ENCODE data around the gene ALDH1A2. TPM values are rescaled to one million over a fixed set of nuclear protein-coding genes. Genes with fewer than 3 reads are reported as not detected.

ALDH1A2 gene
- total RNA-seq, 4 donors from 2014 or later = 8.0 to 24.3 (median 13.9) TPM

DNA sequence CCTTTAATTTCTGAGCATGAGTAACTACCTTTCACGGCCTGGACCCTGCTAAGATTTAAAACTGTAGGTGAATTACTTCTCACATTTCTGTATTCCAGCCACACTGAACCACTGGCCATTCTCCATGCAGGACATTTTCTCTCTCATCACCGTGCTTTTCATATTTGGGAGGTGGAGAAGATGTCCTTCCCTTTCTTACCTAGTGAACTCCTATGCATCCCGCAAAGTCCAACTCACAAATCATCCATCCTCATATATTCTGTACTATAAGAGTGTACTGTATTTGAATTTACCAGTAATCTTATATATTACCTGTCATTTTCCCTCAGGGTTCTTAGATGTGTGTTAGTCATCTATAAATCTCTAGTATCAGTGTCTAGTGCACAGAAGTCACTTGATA lies 139.9 kb downstream of the ALDH1A2 start:
- Histone ChIP-seq H3K36me3 (no peaks in the 10 kb centered on the region), H3K27me3 (no peaks in the 10 kb centered on the region), H3K27ac (no peak overlapping the region), H3K9me3 (no peaks in the 10 kb centered on the region), H3K4me3 (no peak overlapping the region), H3K4me1 (peaks cover 0 to 15% (median 5%) of the 10 kb centered on the region in 4 donors)
- TF ChIP-seq, protein P1, sequence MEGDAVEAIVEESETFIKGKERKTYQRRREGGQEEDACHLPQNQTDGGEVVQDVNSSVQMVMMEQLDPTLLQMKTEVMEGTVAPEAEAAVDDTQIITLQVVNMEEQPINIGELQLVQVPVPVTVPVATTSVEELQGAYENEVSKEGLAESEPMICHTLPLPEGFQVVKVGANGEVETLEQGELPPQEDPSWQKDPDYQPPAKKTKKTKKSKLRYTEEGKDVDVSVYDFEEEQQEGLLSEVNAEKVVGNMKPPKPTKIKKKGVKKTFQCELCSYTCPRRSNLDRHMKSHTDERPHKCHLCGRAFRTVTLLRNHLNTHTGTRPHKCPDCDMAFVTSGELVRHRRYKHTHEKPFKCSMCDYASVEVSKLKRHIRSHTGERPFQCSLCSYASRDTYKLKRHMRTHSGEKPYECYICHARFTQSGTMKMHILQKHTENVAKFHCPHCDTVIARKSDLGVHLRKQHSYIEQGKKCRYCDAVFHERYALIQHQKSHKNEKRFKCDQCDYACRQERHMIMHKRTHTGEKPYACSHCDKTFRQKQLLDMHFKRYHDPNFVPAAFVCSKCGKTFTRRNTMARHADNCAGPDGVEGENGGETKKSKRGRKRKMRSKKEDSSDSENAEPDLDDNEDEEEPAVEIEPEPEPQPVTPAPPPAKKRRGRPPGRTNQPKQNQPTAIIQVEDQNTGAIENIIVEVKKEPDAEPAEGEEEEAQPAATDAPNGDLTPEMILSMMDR (IDR thresholded peaks at IDR 0.05) = no peak
- TF ChIP-seq EP300 (IDR thresholded peaks at IDR 0.05) = no peak
- no peak for TF ChIP-seq POLR2A (IDR thresholded peaks at IDR 0.05)
- no peak for DNase-seq (ENCODE audit: low spot score in 2 of 2)
- 91 to 96% methylated on average over 3 of the region's 3 CpGs for WGBS, 2 donors

DNA sequence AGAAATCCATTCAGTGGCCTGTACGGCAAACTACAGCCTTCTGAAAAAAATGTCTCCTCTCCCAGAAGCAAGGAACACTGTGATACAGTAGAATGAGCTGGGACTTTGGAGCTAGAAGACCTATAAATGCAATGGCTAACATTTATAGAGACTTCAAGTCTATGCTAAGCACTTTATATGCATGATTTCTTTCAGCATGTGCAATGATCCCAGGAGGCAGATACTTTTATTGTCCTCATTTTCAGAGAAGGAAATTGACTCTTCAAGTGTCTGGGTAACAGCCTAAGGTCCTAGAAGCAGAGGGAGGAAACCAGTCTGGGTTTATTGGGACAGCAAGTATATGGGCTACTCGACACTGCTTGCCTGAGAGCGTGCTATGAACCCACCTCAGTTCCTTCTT lies 140.9 kb downstream of the ALDH1A2 start:
- TF ChIP-seq EP300 (IDR thresholded peaks at IDR 0.05) (no peak), POLR2A (IDR thresholded peaks at IDR 0.05) (no peak)
- TF ChIP-seq, protein P1 (IDR thresholded peaks at IDR 0.05) = no peak
- H3K27me3 ChIP-seq = no peaks in the 10 kb centered on the region
- no peak for DNase-seq (ENCODE audit: low spot score in 2 of 2)
- H3K27ac ChIP-seq = no peak overlapping the region
- no peak overlapping the region for H3K4me3 ChIP-seq
- H3K4me1 ChIP-seq = peaks cover 0 to 15% (median 5%) of the 10 kb centered on the region in 4 donors
- no peaks in the 10 kb centered on the region for H3K36me3 ChIP-seq
- WGBS, 2 donors = 71 to 72% methylated on average over 3 of the region's 3 CpGs
- H3K9me3 ChIP-seq = no peaks in the 10 kb centered on the region

DNA sequence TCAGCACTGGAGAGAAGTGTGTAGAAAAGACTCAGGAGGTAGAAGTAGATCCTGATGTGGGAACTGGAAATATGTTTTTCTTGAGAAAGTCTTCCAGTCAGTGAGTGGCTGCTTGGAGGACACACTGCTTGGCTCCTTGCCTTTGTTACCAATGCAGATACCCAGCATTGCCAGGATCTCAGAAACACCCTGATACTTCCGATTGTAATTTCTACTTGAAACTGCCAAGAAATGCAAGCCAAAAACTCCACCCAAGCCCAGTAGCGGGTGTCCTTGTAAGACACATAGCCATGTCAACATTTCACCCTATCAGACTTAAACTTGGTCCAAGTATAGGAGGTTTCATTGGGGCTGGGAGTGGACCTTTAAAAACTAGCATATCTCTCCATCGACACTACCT lies 141.8 kb downstream of the ALDH1A2 start:
- no peak for DNase-seq (ENCODE audit: low spot score in 2 of 2)
- H3K4me1 ChIP-seq = peaks cover 0 to 15% (median 5%) of the 10 kb centered on the region in 4 donors
- TF ChIP-seq EP300 (IDR thresholded peaks at IDR 0.05) (no peak), POLR2A (IDR thresholded peaks at IDR 0.05) (no peak)
- TF ChIP-seq, protein P1 (IDR thresholded peaks at IDR 0.05) = no peak
- no peaks in the 10 kb centered on the region for H3K36me3 ChIP-seq
- 56 to 59% methylated on average over 3 of the region's 3 CpGs for WGBS, 2 donors
- no peaks in the 10 kb centered on the region for H3K27me3 ChIP-seq
- no peaks in the 10 kb centered on the region for H3K9me3 ChIP-seq
- H3K27ac ChIP-seq = peak overlapping the region in 1 of 4 donors; percentile 58
- no peak overlapping the region for H3K4me3 ChIP-seq

DNA sequence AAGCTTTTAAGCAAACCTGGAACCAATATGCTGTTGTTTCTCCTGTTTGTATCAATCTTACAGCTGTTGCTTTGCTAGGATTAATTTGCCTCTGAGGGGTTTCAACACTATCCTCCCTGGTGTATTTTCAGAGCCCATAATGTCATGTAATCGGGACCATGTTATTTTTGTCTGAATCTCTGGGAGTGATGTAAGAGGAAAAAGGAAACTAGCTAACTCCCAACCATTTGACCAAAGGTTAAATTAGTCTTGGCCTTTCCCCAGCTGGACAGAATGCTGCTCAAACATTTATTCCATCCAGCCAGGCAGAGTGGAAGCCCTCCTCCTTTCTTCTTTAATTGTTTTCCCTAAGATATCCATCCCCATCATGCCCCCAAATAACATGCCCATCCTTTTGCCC lies 142.2 kb downstream of the ALDH1A2 start:
- Histone ChIP-seq H3K27ac (peak overlapping the region in 1 of 4 donors; percentile 58), H3K4me3 (no peak overlapping the region), H3K9me3 (no peaks in the 10 kb centered on the region), H3K27me3 (no peaks in the 10 kb centered on the region), H3K4me1 (peaks cover 0 to 15% (median 5%) of the 10 kb centered on the region in 4 donors), H3K36me3 (no peaks in the 10 kb centered on the region)
- peak in 1 of 2 donors; percentile 46 for DNase-seq (ENCODE audit: low spot score in 2 of 2)
- WGBS, 2 donors = 0 to 3% methylated on average over 1 of the region's 1 CpG
- peak in 1 of 2 donors; percentile 35 for TF ChIP-seq EP300 (IDR thresholded peaks at IDR 0.05)
- no peak for TF ChIP-seq POLR2A (IDR thresholded peaks at IDR 0.05)

DNA sequence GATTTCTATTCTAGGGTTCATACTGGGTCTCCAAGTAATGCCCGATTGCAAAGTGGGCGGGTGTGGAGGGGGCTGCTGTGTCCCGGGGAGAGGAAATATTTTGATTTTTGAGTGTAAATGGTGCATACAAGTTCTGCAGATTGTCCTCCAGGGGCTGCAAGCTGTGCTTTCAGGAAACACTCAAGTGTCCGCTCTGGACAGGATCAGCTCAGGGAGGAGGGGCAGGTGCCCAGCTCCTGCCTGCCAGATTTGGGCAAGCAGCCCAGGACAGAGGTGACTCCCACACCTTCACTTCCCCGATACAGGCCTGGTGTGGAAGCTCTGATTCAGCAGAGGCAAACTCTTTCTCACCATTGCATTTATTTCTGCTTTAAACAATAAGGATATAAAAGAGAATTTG lies 142.7 kb downstream of the ALDH1A2 start:
- Histone ChIP-seq H3K36me3 (no peaks in the 10 kb centered on the region), H3K4me1 (peaks cover 0 to 15% (median 5%) of the 10 kb centered on the region in 4 donors), H3K27ac (peak overlapping the region in 1 of 4 donors; percentile 58), H3K4me3 (no peak overlapping the region), H3K9me3 (no peaks in the 10 kb centered on the region), H3K27me3 (no peaks in the 10 kb centered on the region)
- DNase-seq (ENCODE audit: low spot score in 2 of 2) = no peak
- TF ChIP-seq EP300 (IDR thresholded peaks at IDR 0.05) (no peak), POLR2A (IDR thresholded peaks at IDR 0.05) (no peak)
- TF ChIP-seq, protein P1 (IDR thresholded peaks at IDR 0.05) = no peak
- 41 to 52% methylated on average over 5 of the region's 5 CpGs for WGBS, 2 donors

DNA sequence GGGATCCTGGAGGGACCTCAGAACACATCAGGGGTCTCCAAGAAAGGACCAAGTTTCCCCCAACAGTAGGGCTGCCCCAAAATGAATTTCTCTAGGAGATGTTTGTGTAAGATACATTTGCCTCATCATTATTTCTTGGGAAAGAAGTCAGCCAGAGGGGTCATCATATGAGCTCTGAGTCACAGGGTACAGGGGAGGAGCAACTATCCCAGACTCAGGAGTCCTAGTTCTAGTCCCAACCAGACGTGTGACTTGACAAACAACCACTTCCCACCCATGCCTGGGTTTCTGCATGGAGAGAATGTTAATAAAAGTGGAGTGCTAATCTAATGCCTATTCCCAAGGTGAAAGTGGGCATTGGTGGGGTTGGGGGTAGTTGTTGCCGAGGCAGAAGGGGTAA lies 144.1 kb downstream of the ALDH1A2 start:
- WGBS, 2 donors = 64 to 83% methylated on average over 2 of the region's 2 CpGs
- no peak for DNase-seq (ENCODE audit: low spot score in 2 of 2)
- TF ChIP-seq EP300 (IDR thresholded peaks at IDR 0.05) = no peak
- no peak for TF ChIP-seq POLR2A (IDR thresholded peaks at IDR 0.05)
- TF ChIP-seq, protein P1 (IDR thresholded peaks at IDR 0.05) = no peak

More for the DNA sequence above, 144.1 kb downstream of the ALDH1A2 start:
- H3K4me3 ChIP-seq = no peak overlapping the region
- H3K4me1 ChIP-seq = peaks cover 0 to 15% (median 5%) of the 10 kb centered on the region in 4 donors
- no peak overlapping the region for H3K27ac ChIP-seq
- H3K9me3 ChIP-seq = no peaks in the 10 kb centered on the region
- no peaks in the 10 kb centered on the region for H3K27me3 ChIP-seq
- no peaks in the 10 kb centered on the region for H3K36me3 ChIP-seq

Data from tibial nerve (tissue), 4 donors.